ENCODE results near the gene YOD1. TPM values are rescaled to one million over a fixed set of nuclear protein-coding genes. Genes with fewer than 3 reads are reported as not detected.

YOD1 gene
- total RNA-seq, 4 donors from 2014 or later, result 9.0 to 17.5 (median 12.0) TPM

DNA sequence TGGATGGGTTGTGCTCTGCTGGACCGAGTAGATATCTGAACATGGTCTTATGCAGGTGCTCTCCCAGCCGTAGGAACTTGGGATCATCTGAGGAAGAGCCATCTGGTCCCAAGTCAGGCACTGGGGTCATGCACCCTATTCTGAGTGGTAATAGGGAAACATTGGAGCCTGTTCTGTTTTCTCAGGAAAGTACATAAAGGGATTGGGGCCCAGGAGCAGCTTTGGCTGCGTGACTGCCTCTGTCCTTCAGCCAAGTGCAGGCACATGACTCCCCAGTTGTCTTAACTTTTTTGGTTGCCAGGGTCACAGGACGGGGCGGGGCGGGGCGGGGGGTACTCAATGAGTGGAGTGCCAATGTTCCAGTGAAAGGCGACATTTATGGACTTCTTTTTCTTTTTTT is 13.6 kb upstream of the YOD1 start:
- Histone ChIP-seq H3K4me1 (peaks cover 6 to 43% (median 24%) of the 10 kb centered on the region in 4 donors), H3K27ac (peak overlapping the region; percentile 81 to 86 (median 84))

DNA sequence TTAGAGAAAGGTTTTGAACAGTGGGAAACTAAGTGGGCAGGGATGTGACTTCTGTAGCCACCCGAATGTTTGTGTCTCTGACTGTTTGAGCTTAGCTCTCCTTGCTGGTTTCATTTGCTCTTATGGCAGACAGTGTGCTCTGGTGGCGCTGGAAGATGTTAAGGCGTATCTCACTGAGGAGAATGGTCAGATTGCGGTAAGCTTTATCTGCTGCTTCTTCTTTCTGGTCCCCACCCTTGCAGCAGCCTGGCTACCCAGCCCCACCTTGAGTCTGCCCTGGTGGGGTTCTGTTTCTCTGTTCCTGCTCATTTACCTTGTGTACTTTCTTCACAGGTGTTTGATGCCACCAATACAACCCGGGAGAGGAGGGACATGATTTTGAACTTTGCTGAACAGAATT is 12.0 kb upstream of the YOD1 start:
- H3K36me3 ChIP-seq, result peaks cover 0 to 30% (median 13%) of the 10 kb centered on the region in 4 donors
- no peaks in the 10 kb centered on the region for H3K9me3 ChIP-seq
- no peak overlapping the region for H3K4me3 ChIP-seq
- DNase-seq, result no peak
- H3K27me3 ChIP-seq, result no peaks in the 10 kb centered on the region
- no peak for TF ChIP-seq CTCF (IDR thresholded peaks at IDR 0.05)
- TF ChIP-seq POLR2A (IDR thresholded peaks at IDR 0.05), result no peak
- TF ChIP-seq POLR2AphosphoS5 (IDR thresholded peaks at IDR 0.05), result no peak
- no peak for TF ChIP-seq EP300 (IDR thresholded peaks at IDR 0.05; ENCODE audit: low read depth)
- in situ Hi-C loops (cut with MboI; ENCODE audit: low pct_ligation_motif_present in 1 of 4, low pct_unique_long_range_greater_than_20kb in 1 of 4, low sequenced_read_pairs in 3 of 4), result no loop called here
- H3K4me1 ChIP-seq, result peaks cover 6 to 38% (median 13%) of the 10 kb centered on the region in 4 donors
- WGBS, 2 donors (ENCODE audit: low coverage in 1 of 2), result 88% methylated on average over 5 of the region's 5 CpGs; no CpG with 5 or more reads in 1 of the 2 donors
- H3K27ac ChIP-seq, result no peak overlapping the region
- intact Hi-C loops (cut with DNase I; ENCODE audit: low total_unique reads), result no loop called here

More for the DNA sequence above, 13.6 kb upstream of the YOD1 start:
- Histone ChIP-seq H3K36me3 (peaks cover 0 to 34% (median 10%) of the 10 kb centered on the region in 4 donors), H3K27me3 (no peaks in the 10 kb centered on the region), H3K9me3 (no peaks in the 10 kb centered on the region), H3K4me3 (no peak overlapping the region)
- intact Hi-C loops (cut with DNase I; ENCODE audit: low total_unique reads) (no loop called here), in situ Hi-C loops (cut with MboI; ENCODE audit: low pct_ligation_motif_present in 1 of 4, low pct_unique_long_range_greater_than_20kb in 1 of 4, low sequenced_read_pairs in 3 of 4) (no loop called here)
- WGBS, 2 donors (ENCODE audit: low coverage in 1 of 2), result 66% methylated on average over 8 of the region's 8 CpGs; no CpG with 5 or more reads in 1 of the 2 donors
- no peak for DNase-seq
- TF ChIP-seq CTCF (IDR thresholded peaks at IDR 0.05) (no peak), POLR2AphosphoS5 (IDR thresholded peaks at IDR 0.05) (no peak), EP300 (IDR thresholded peaks at IDR 0.05; ENCODE audit: low read depth) (no peak), POLR2A (IDR thresholded peaks at IDR 0.05) (no peak)

GRCh38 chr1:207062058-207062457 is 11.1 kb upstream of the YOD1 start:
- H3K36me3 ChIP-seq, result peaks cover 0 to 35% (median 13%) of the 10 kb centered on the region in 4 donors
- in situ Hi-C loops (cut with MboI; ENCODE audit: low pct_ligation_motif_present in 1 of 4, low pct_unique_long_range_greater_than_20kb in 1 of 4, low sequenced_read_pairs in 3 of 4), result no loop called here
- DNase-seq, result no peak
- WGBS, 2 donors (ENCODE audit: low coverage in 1 of 2), result 90 to 100% methylated on average over 1 of the region's 1 CpG
- H3K4me1 ChIP-seq, result peaks cover 6 to 42% (median 16%) of the 10 kb centered on the region in 4 donors
- H3K9me3 ChIP-seq, result no peaks in the 10 kb centered on the region
- no peaks in the 10 kb centered on the region for H3K27me3 ChIP-seq
- TF ChIP-seq EP300 (IDR thresholded peaks at IDR 0.05; ENCODE audit: low read depth) (no peak), CTCF (IDR thresholded peaks at IDR 0.05) (no peak), POLR2A (IDR thresholded peaks at IDR 0.05) (no peak), POLR2AphosphoS5 (IDR thresholded peaks at IDR 0.05) (no peak)
- H3K27ac ChIP-seq, result no peak overlapping the region
- intact Hi-C loops (cut with DNase I; ENCODE audit: low total_unique reads), result no loop called here
- no peak overlapping the region for H3K4me3 ChIP-seq

DNA sequence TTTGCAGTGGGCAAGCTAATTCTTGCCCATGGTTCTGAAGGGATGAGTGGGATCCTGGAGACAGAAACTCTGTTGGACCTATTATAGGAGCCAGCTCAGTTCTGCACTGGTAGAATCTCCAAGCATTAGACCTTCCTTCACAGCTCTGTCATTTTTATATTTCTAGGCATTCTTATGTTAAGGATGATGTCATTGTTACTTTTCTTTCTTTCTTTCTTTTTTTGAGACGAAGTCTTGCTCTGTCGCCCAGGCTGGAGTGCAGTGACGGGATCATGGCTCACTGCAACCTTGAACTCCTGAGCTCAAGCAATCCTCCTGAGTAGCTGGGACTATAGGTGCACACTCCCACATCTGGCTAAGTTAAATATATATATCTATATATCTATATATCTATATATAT is 9.6 kb upstream of the YOD1 start:
- in situ Hi-C loops (cut with MboI; ENCODE audit: low pct_ligation_motif_present in 1 of 4, low pct_unique_long_range_greater_than_20kb in 1 of 4, low sequenced_read_pairs in 3 of 4), result no loop called here
- peaks cover 0 to 35% (median 13%) of the 10 kb centered on the region in 4 donors for H3K36me3 ChIP-seq
- no peaks in the 10 kb centered on the region for H3K27me3 ChIP-seq
- H3K4me1 ChIP-seq, result peaks cover 0 to 38% (median 13%) of the 10 kb centered on the region in 4 donors
- no peak overlapping the region for H3K4me3 ChIP-seq
- no peaks in the 10 kb centered on the region for H3K9me3 ChIP-seq
- H3K27ac ChIP-seq, result no peak overlapping the region
- DNase-seq, result no peak
- TF ChIP-seq POLR2AphosphoS5 (IDR thresholded peaks at IDR 0.05) (no peak), CTCF (IDR thresholded peaks at IDR 0.05) (no peak), EP300 (IDR thresholded peaks at IDR 0.05; ENCODE audit: low read depth) (no peak), POLR2A (IDR thresholded peaks at IDR 0.05) (no peak)
- WGBS, 2 donors (ENCODE audit: low coverage in 1 of 2), result 0 to 98% methylated on average over 1 to 3 of the region's 3 CpGs
- intact Hi-C loops (cut with DNase I; ENCODE audit: low total_unique reads), result no loop called here
